Measurements from ENCODE around the gene L1CAM.

DNA sequence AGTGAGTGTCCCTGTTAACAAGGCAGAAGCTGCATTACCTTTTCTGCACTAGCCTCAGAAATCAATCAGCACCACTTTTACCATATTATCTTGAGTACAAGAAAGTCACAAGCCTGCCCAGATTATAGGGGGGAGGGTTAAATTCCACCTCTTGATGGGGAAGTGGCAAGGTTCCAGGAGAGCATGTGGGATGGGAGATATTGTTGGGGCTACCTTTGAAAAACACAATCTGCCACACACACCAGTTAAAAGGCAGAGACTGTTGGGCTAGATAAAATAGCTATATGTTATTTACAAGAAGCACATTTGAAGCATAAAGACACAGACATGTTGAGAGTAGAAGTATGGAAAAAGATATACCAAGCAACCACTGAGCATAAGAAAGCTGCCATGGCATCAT is 11.9 kb upstream of the L1CAM start:
- TF ChIP-seq, protein P1, sequence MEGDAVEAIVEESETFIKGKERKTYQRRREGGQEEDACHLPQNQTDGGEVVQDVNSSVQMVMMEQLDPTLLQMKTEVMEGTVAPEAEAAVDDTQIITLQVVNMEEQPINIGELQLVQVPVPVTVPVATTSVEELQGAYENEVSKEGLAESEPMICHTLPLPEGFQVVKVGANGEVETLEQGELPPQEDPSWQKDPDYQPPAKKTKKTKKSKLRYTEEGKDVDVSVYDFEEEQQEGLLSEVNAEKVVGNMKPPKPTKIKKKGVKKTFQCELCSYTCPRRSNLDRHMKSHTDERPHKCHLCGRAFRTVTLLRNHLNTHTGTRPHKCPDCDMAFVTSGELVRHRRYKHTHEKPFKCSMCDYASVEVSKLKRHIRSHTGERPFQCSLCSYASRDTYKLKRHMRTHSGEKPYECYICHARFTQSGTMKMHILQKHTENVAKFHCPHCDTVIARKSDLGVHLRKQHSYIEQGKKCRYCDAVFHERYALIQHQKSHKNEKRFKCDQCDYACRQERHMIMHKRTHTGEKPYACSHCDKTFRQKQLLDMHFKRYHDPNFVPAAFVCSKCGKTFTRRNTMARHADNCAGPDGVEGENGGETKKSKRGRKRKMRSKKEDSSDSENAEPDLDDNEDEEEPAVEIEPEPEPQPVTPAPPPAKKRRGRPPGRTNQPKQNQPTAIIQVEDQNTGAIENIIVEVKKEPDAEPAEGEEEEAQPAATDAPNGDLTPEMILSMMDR (IDR thresholded peaks at IDR 0.05 in 2 of 3, conservative IDR thresholded peaks at IDR 0.05 in 1 of 3; ENCODE audit: insufficient read depth in 2 of 3, low read depth in 1 of 3, low read length in 3 of 3), result no peak
- TF ChIP-seq, protein P2, sequence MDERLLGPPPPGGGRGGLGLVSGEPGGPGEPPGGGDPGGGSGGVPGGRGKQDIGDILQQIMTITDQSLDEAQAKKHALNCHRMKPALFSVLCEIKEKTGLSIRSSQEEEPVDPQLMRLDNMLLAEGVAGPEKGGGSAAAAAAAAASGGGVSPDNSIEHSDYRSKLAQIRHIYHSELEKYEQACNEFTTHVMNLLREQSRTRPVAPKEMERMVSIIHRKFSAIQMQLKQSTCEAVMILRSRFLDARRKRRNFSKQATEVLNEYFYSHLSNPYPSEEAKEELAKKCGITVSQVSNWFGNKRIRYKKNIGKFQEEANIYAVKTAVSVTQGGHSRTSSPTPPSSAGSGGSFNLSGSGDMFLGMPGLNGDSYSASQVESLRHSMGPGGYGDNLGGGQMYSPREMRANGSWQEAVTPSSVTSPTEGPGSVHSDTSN (CRISPR knock-in tag; IDR thresholded peaks at IDR 0.05; ENCODE audit: low read depth), result no peak
- TF ChIP-seq, protein P2 (tag; conservative IDR thresholded peaks at IDR 0.05; ENCODE audit: low read depth), result peak; percentile 74
- TF ChIP-seq SIRT6 (IDR thresholded peaks at IDR 0.05; ENCODE audit: low read depth, low read length), result no peak
- peak; percentile 43; the same call in 1 of the 2 replicates for TF ChIP-seq CREM (IDR thresholded peaks at IDR 0.05; ENCODE audit: low read depth)
- no peak for TF ChIP-seq CHD2 (IDR thresholded peaks at IDR 0.05; ENCODE audit: low read depth, low read length)
- TF ChIP-seq ARHGAP35 (IDR thresholded peaks at IDR 0.05; ENCODE audit: partially characterized antibody), result no peak
- TF ChIP-seq ATF6 (CRISPR knock-in tag; IDR thresholded peaks at IDR 0.05), result no peak

Data from K562 (cell line).